Measurements from ENCODE around the gene RANBP10.

The RANBP10 gene

DNA sequence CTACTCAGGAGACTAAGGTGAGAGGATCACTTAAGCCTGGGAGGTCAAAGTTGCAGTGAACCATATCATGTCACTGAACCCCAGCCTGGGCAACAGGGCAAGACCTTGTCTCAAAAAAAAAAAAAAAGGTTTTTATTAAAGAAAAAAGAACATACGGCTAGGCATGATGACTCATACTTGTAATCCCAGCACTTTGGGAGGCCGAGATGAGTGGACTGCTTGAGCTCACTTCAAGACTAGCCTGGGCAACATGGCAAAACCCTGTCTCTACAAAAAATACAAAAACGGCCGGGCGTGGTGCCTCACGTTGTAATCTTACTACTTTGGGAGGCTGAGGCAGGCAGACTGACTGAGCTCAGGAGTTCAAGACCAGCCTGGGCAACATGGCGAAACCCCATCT, 38.4 kb downstream of the RANBP10 start:
- Histone ChIP-seq H3F3A (ENCODE audit: insufficient read depth) (no peaks in the 10 kb centered on the region), H4K20me1 (ENCODE audit: low read depth, low read length) (no peaks in the 10 kb centered on the region)

DNA sequence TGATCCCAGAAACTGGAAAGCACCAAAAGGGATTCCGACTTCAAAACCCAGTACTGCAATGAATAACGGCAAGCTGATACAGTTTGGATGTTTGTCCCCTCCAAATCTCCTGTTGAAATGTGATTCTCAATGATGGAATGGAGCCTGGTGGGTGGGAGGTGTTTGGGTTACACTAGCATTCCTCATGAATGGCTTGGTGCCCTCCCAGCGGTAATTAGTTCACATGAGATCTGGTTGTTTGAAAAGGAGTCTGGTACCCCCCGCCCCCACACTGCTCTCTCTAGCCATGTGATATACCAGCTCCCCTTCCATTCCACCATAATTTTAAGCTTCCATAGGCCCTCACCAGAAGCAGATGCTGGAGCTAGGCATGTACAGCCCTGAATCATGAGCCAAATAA, 40.1 kb downstream of the RANBP10 start:
- no peaks in the 10 kb centered on the region for H3K9me3 ChIP-seq (ENCODE audit: insufficient read depth, low read length)
- no peaks in the 10 kb centered on the region for H3K27me3 ChIP-seq (ENCODE audit: low read length)
- no peak overlapping the region for H2AFZ ChIP-seq (ENCODE audit: low read depth, low read length, severe bottlenecking)
- no peaks in the 10 kb centered on the region for H3K36me3 ChIP-seq (ENCODE audit: low read length)
- no peaks in the 10 kb centered on the region for H3F3A ChIP-seq (ENCODE audit: insufficient read depth)
- TF ChIP-seq, protein P1, sequence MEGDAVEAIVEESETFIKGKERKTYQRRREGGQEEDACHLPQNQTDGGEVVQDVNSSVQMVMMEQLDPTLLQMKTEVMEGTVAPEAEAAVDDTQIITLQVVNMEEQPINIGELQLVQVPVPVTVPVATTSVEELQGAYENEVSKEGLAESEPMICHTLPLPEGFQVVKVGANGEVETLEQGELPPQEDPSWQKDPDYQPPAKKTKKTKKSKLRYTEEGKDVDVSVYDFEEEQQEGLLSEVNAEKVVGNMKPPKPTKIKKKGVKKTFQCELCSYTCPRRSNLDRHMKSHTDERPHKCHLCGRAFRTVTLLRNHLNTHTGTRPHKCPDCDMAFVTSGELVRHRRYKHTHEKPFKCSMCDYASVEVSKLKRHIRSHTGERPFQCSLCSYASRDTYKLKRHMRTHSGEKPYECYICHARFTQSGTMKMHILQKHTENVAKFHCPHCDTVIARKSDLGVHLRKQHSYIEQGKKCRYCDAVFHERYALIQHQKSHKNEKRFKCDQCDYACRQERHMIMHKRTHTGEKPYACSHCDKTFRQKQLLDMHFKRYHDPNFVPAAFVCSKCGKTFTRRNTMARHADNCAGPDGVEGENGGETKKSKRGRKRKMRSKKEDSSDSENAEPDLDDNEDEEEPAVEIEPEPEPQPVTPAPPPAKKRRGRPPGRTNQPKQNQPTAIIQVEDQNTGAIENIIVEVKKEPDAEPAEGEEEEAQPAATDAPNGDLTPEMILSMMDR (IDR thresholded peaks at IDR 0.05; ENCODE audit: insufficient read depth, low read length, poor library complexity, severe bottlenecking), result no peak
- TF ChIP-seq EZH2phosphoT487 (conservative IDR thresholded peaks at IDR 0.05; ENCODE audit: low read length), result no peak
- H3K9ac ChIP-seq (ENCODE audit: low read length), result no peak overlapping the region
- H3K27ac ChIP-seq (ENCODE audit: low read depth, low read length), result no peak overlapping the region
- H4K20me1 ChIP-seq (ENCODE audit: low read depth, low read length), result no peaks in the 10 kb centered on the region
- no peaks in the 10 kb centered on the region for H3K9me2 ChIP-seq (replicated peaks; ENCODE audit: insufficient read depth, low read length)
- no peak overlapping the region for H3K4me2 ChIP-seq (ENCODE audit: low read depth, low read length, poor library complexity, severe bottlenecking)
- H3K79me2 ChIP-seq (ENCODE audit: insufficient read depth, low read length), result no peaks in the 10 kb centered on the region
- no peak overlapping the region for H3K4me3 ChIP-seq (ENCODE audit: insufficient read depth, low read length, poor library complexity, severe bottlenecking)

More for the DNA sequence above, 38.4 kb downstream of the RANBP10 start:
- TF ChIP-seq EZH2phosphoT487 (conservative IDR thresholded peaks at IDR 0.05; ENCODE audit: low read length), result no peak
- TF ChIP-seq, protein P1 (IDR thresholded peaks at IDR 0.05; ENCODE audit: insufficient read depth, low read length, poor library complexity, severe bottlenecking), result no peak
- H3K9me2 ChIP-seq (replicated peaks; ENCODE audit: insufficient read depth, low read length), result no peaks in the 10 kb centered on the region
- H3K27me3 ChIP-seq (ENCODE audit: low read length), result no peaks in the 10 kb centered on the region
- H3K4me2 ChIP-seq (ENCODE audit: low read depth, low read length, poor library complexity, severe bottlenecking), result no peak overlapping the region
- H3K27ac ChIP-seq (ENCODE audit: low read depth, low read length), result no peak overlapping the region
- H2AFZ ChIP-seq (ENCODE audit: low read depth, low read length, severe bottlenecking), result no peak overlapping the region
- no peaks in the 10 kb centered on the region for H3K9me3 ChIP-seq (ENCODE audit: insufficient read depth, low read length)
- no peaks in the 10 kb centered on the region for H3K79me2 ChIP-seq (ENCODE audit: insufficient read depth, low read length)
- H3K9ac ChIP-seq (ENCODE audit: low read length), result no peak overlapping the region
- no peaks in the 10 kb centered on the region for H3K36me3 ChIP-seq (ENCODE audit: low read length)
- H3K4me3 ChIP-seq (ENCODE audit: insufficient read depth, low read length, poor library complexity, severe bottlenecking), result no peak overlapping the region

DNA sequence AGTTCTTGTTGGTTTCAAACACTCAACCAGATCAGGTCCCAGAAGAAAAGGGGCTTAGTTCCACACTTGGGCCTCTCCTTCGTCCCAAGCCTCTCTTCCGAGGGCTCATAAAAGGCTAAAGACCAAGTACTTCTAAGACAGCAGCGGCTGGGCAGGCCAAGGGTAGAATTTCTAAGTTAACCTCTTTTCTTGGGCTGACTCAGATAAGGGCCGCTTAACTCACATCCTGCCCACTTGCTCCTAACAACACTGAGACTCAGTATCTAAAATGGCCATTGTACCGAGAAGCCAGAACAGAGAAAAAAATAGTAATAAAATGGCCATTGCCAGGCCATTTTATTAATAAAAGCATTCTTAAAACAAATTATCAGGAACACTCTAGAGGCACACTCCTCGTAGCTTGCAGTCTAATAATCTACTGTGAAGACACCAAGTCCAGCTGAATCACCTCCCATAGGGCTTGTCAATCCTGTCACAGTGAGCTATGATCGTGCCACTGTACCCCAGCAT, 42.1 kb downstream of the RANBP10 start:
- H3K9me2 ChIP-seq (replicated peaks; ENCODE audit: insufficient read depth, low read length), result no peaks in the 10 kb centered on the region
- no peak overlapping the region for H2AFZ ChIP-seq (ENCODE audit: low read depth, low read length, severe bottlenecking)
- no peak overlapping the region for H3K9ac ChIP-seq (ENCODE audit: low read length)
- no peak overlapping the region for H3K27ac ChIP-seq (ENCODE audit: low read depth, low read length)
- no peaks in the 10 kb centered on the region for H4K20me1 ChIP-seq (ENCODE audit: low read depth, low read length)
- H3K9me3 ChIP-seq (ENCODE audit: insufficient read depth, low read length), result no peaks in the 10 kb centered on the region
- no peak for TF ChIP-seq EZH2phosphoT487 (conservative IDR thresholded peaks at IDR 0.05; ENCODE audit: low read length)
- TF ChIP-seq, protein P1 (IDR thresholded peaks at IDR 0.05; ENCODE audit: insufficient read depth, low read length, poor library complexity, severe bottlenecking), result no peak
- H3K4me2 ChIP-seq (ENCODE audit: low read depth, low read length, poor library complexity, severe bottlenecking), result no peak overlapping the region
- no peaks in the 10 kb centered on the region for H3K36me3 ChIP-seq (ENCODE audit: low read length)
- H3F3A ChIP-seq (ENCODE audit: insufficient read depth), result no peaks in the 10 kb centered on the region
- H3K27me3 ChIP-seq (ENCODE audit: low read length), result no peaks in the 10 kb centered on the region
- H3K79me2 ChIP-seq (ENCODE audit: insufficient read depth, low read length), result no peaks in the 10 kb centered on the region
- no peak overlapping the region for H3K4me3 ChIP-seq (ENCODE audit: insufficient read depth, low read length, poor library complexity, severe bottlenecking)
